Activated CD8-positive, alpha-beta memory T cell treated with anti-CD3 and anti-CD28 coated beads, Interleukin-2, amount 50 U/mL, for 4 hours (primary cell): ENCODE data around the gene TJP1.
"Not testable (repeated sequence)": the region's sequence is repeated elsewhere in the genome, so short reads cannot be mapped to it uniquely, and the experiment has no call there.

Source experiments
- DNase-seq: peaks from one replicate; pipeline ENCODE4 v3.0.0-alpha.2; 2020

TJP1 gene

GRCh38 chr15:29696950-29697738 lies 125.1 kb downstream of the TJP1 start:
- no peak for DNase-seq

GRCh38 chr15:29696506-29696905 lies 125.8 kb downstream of the TJP1 start:
- not testable (repeated sequence) for DNase-seq

GRCh38 chr15:29695489-29696167 lies 126.6 kb downstream of the TJP1 start:
- DNase-seq: no peak

- DNase-seq: no peak
Measured at GRCh38 chr15:29693225-29693624, 129.0 kb downstream of the TJP1 start.

- DNase-seq: no peak
Measured at GRCh38 chr15:29692527-29692926, 129.7 kb downstream of the TJP1 start.

GRCh38 chr15:29690765-29691475 lies 131.3 kb downstream of the TJP1 start:
- no peak for DNase-seq

- DNase-seq: no peak
Measured at GRCh38 chr15:29689287-29689986, 132.8 kb downstream of the TJP1 start.

- DNase-seq: no peak
Measured at GRCh38 chr15:29688506-29689286, 133.6 kb downstream of the TJP1 start.

- DNase-seq: no peak
Measured at GRCh38 chr15:29687939-29688505, 134.2 kb downstream of the TJP1 start.

- DNase-seq: no peak
Measured at GRCh38 chr15:29687204-29687815, 135.0 kb downstream of the TJP1 start.

- DNase-seq: no peak
Measured at GRCh38 chr15:29686445-29687203, 135.6 kb downstream of the TJP1 start.

- DNase-seq: no peak
Measured at GRCh38 chr15:29686079-29686425, 136.2 kb downstream of the TJP1 start.

- DNase-seq: no peak
Measured at GRCh38 chr15:29685156-29686078, 136.9 kb downstream of the TJP1 start.

GRCh38 chr15:29682781-29683180 lies 139.5 kb downstream of the TJP1 start:
- DNase-seq: no peak

GRCh38 chr15:29682361-29682760 lies 139.9 kb downstream of the TJP1 start:
- DNase-seq: no peak

- no peak for DNase-seq
Measured at GRCh38 chr15:29681946-29682345, 140.3 kb downstream of the TJP1 start.

- DNase-seq: no peak
Measured at GRCh38 chr15:29681166-29681845, 141.0 kb downstream of the TJP1 start.

- no peak for DNase-seq
Measured at GRCh38 chr15:29680465-29681165, 141.7 kb downstream of the TJP1 start.
